Measurements from ENCODE around the gene IKZF3. TPM values are rescaled to one million over a fixed set of nuclear protein-coding genes. Genes with fewer than 3 reads are reported as not detected.

Gene IKZF3
- total RNA-seq, 2 donors from 2014 or later = 1.0 to 1.7 TPM

- ATAC-seq (no peak), DNase-seq (no peak)
- intact Hi-C loops (cut with DNase I) = no loop called here
Observed at GRCh38 chr17:39792526-39793221, 71.4 kb downstream of the IKZF3 start.

- ATAC-seq (no peak), DNase-seq (no peak)
- intact Hi-C loops (cut with DNase I) = no loop called here
Observed at GRCh38 chr17:39791111-39791992, 72.8 kb downstream of the IKZF3 start.

GRCh38 chr17:39787743-39788484 is 76.2 kb downstream of the IKZF3 start:
- ATAC-seq = no peak
- intact Hi-C loops (cut with DNase I) = no loop called here

GRCh38 chr17:39787041-39787440 is 77.1 kb downstream of the IKZF3 start:
- ATAC-seq = no peak
- DNase-seq = no peak
- intact Hi-C loops (cut with DNase I) = no loop called here

More at GRCh38 chr17:39787743-39788484, 76.2 kb downstream of the IKZF3 start:
- no peak for DNase-seq

GRCh38 chr17:39782980-39783379 is 81.1 kb downstream of the IKZF3 start:
- intact Hi-C loops (cut with DNase I) = no loop called here
- ATAC-seq (no peak), DNase-seq (no peak)

- peak; percentile 71 to 83 for ATAC-seq
- peak; percentile 26 for DNase-seq
- intact Hi-C loops (cut with DNase I) = no loop called here
Observed at GRCh38 chr17:39782481-39782880, 81.6 kb downstream of the IKZF3 start.

- intact Hi-C loops (cut with DNase I) = no loop called here
- DNase-seq = no peak
- ATAC-seq = no peak
Observed at GRCh38 chr17:39781861-39782213, 82.3 kb downstream of the IKZF3 start.

GRCh38 chr17:39781031-39781860 is 82.9 kb downstream of the IKZF3 start:
- no peak for ATAC-seq
- no peak for DNase-seq
- intact Hi-C loops (cut with DNase I) = no loop called here

- intact Hi-C loops (cut with DNase I) = no loop called here
- DNase-seq = no peak
- ATAC-seq = no peak
Observed at GRCh38 chr17:39777534-39778365, 86.4 kb downstream of the IKZF3 start.

GRCh38 chr17:39776252-39776651 is 87.9 kb downstream of the IKZF3 start:
- DNase-seq (no peak), ATAC-seq (no peak)
- intact Hi-C loops (cut with DNase I) = no loop called here

- no peak for DNase-seq
- intact Hi-C loops (cut with DNase I) = no loop called here
- no peak for ATAC-seq
Observed at GRCh38 chr17:39775031-39775430, 89.1 kb downstream of the IKZF3 start.

GRCh38 chr17:39774047-39774446 is 90.1 kb downstream of the IKZF3 start:
- intact Hi-C loops (cut with DNase I) = no loop called here
- ATAC-seq (no peak), DNase-seq (no peak)

GRCh38 chr17:39772987-39773934 is 90.9 kb downstream of the IKZF3 start:
- DNase-seq (no peak), ATAC-seq (no peak)
- intact Hi-C loops (cut with DNase I) = no loop called here

GRCh38 chr17:39772415-39772814 is 91.7 kb downstream of the IKZF3 start:
- intact Hi-C loops (cut with DNase I) = no loop called here
- DNase-seq (no peak), ATAC-seq (no peak)

- ATAC-seq (peak in 1 of 2 donors; percentile 41), DNase-seq (no peak)
- intact Hi-C loops (cut with DNase I) = no loop called here
Observed at GRCh38 chr17:39769974-39770587, 94.0 kb downstream of the IKZF3 start.

- DNase-seq (no peak), ATAC-seq (no peak)
- intact Hi-C loops (cut with DNase I) = no loop called here
Observed at GRCh38 chr17:39767147-39767546, 97.0 kb downstream of the IKZF3 start.

GRCh38 chr17:39765766-39766165 is 98.3 kb downstream of the IKZF3 start:
- intact Hi-C loops (cut with DNase I) = no loop called here
- DNase-seq (no peak), ATAC-seq (no peak)
